OCI-LY1 (cell line): ENCODE results near the gene ZC3H10.

Source experiments
- H2AFZ ChIP-seq: fragments of 200-600 bp; sonication (generic), shearing (Covaris generic); 2 replicates; pipeline ENCODE4 v1.6.0; 2014; ENCODE audit warnings: antibody characterized with exemption, mild to moderate bottlenecking, low read length
- H3F3A ChIP-seq: fragments of 200-600 bp; sonication (generic), shearing (Covaris generic); 2 replicates; pipeline ENCODE4 v1.6.0; 2014; ENCODE audit warnings: mild to moderate bottlenecking, antibody characterized with exemption, low read length, moderate library complexity; ENCODE audit not compliant: insufficient read depth
- H3K27ac ChIP-seq: fragments of 200-600 bp; sonication (generic); 2 replicates; pipeline ENCODE4 v1.5.1; 2014; ENCODE audit warnings: low read length, mixed run types, mild to moderate bottlenecking, low read depth; ENCODE audit not compliant: poor library complexity, severe bottlenecking
- H3K27me3 ChIP-seq: fragments of 200-600 bp; sonication (generic); 2 replicates; pipeline ENCODE4 v1.6.0; 2014; ENCODE audit warnings: antibody characterized with exemption, mild to moderate bottlenecking, low read length, moderate library complexity; ENCODE audit not compliant: insufficient read depth
- H3K36me3 ChIP-seq: fragments of 200-600 bp; sonication (generic); 2 replicates; pipeline ENCODE4 v1.6.1; 2014; ENCODE audit warnings: mild to moderate bottlenecking, antibody characterized with exemption, low read length, moderate library complexity, mixed read lengths; ENCODE audit not compliant: insufficient read depth
- H3K4me1 ChIP-seq: fragments of 200-600 bp; sonication (generic); 2 replicates; pipeline ENCODE4 v1.5.1; 2014; ENCODE audit warnings: mild to moderate bottlenecking, low read length, moderate library complexity; ENCODE audit not compliant: insufficient read depth, severe bottlenecking
- H3K4me2 ChIP-seq: fragments of 200-600 bp; sonication (generic), shearing (Covaris generic); 2 replicates; pipeline ENCODE4 v1.6.1; 2014; ENCODE audit warnings: low read length
- H3K4me3 ChIP-seq: fragments of 200-600 bp; sonication (generic); 2 replicates; pipeline ENCODE4 v1.5.1; 2014; ENCODE audit warnings: low read length, low read depth, mild to moderate bottlenecking, mixed read lengths; ENCODE audit not compliant: poor library complexity, severe bottlenecking
- H3K79me2 ChIP-seq: fragments of 200-600 bp; shearing (Covaris generic); 2 replicates; pipeline ENCODE4 v1.6.1; 2016; ENCODE audit warnings: mixed run types, low read length, mixed read lengths; ENCODE audit not compliant: insufficient read depth
- H3K9ac ChIP-seq: fragments of 200-600 bp; sonication (generic), shearing (Covaris generic); 2 replicates; pipeline ENCODE4 v1.6.1; 2014; ENCODE audit warnings: mild to moderate bottlenecking, low read length, mixed read lengths
- H3K9me2 ChIP-seq: fragments of 200-600 bp; sonication (generic), shearing (Covaris generic); 2 replicates; pipeline ENCODE4 v1.6.1; 2014; ENCODE audit warnings: low read depth, mild to moderate bottlenecking, low read length, mixed read lengths
- H3K9me3 ChIP-seq: fragments of 200-600 bp; shearing (Covaris generic); 2 replicates; pipeline ENCODE4 v1.6.1; 2014; ENCODE audit warnings: low read length, mixed read lengths
- H4K20me1 ChIP-seq: fragments of 200-600 bp; sonication (generic), shearing (Covaris generic); 2 replicates; pipeline ENCODE4 v1.6.0; 2016; ENCODE audit warnings: mild to moderate bottlenecking, low read length; ENCODE audit not compliant: insufficient read depth
- CTCF ChIP-seq: fragments of 200-600 bp; sonication (generic), shearing (Covaris generic); IDR thresholded peaks from 2 replicates; pipeline ENCODE4 v1.5.1; 2017; ENCODE audit warnings: mild to moderate bottlenecking, antibody characterized with exemption, low read length, moderate library complexity, mixed read lengths
- EZH2 ChIP-seq: fragments of 200-600 bp; sonication (generic), shearing (Covaris generic); IDR thresholded peaks from 2 replicates; pipeline ENCODE4 v1.8.0; 2017; ENCODE audit warnings: borderline replicate concordance, mixed run types, mild to moderate bottlenecking, antibody characterized with exemption, low read length, moderate library complexity, mixed read lengths

ZC3H10 gene

GRCh38 chr12:56104109-56104814 is 13.8 kb upstream of the ZC3H10 start, which contains the start of gene PA2G4:
Gene PA2G4, plus strand, starts transcription at chr12:56104559. Its CDS starts 179 bp downstream, at chr12:56104738.
- peak within 1 kb of the TSS; percentile 71 for H3K27ac ChIP-seq
- no peaks in the 10 kb centered on the region for H3F3A ChIP-seq
- peaks cover 27% of the 10 kb centered on the region for H3K79me2 ChIP-seq
- no peak for TF ChIP-seq EZH2
- no peak for TF ChIP-seq CTCF
- no peaks in the 10 kb centered on the region for H3K9me2 ChIP-seq
- peak within 1 kb of the TSS; percentile 94 for H3K4me3 ChIP-seq
- H3K4me1 ChIP-seq = peaks cover 23% of the 10 kb centered on the region
- peak within 1 kb of the TSS; percentile 98 for H3K9ac ChIP-seq
- peaks cover 34% of the 10 kb centered on the region for H3K36me3 ChIP-seq
- H4K20me1 ChIP-seq = no peaks in the 10 kb centered on the region
- H2AFZ ChIP-seq = 0 out of 2 replicates have a peak within 1 kb of the TSS, but pooled peaks have one; percentile 7
- H3K27me3 ChIP-seq = no peaks in the 10 kb centered on the region
- H3K9me3 ChIP-seq = no peaks in the 10 kb centered on the region
- peak within 1 kb of the TSS; percentile 83 for H3K4me2 ChIP-seq

- H2AFZ ChIP-seq = no peak overlapping the region
- no peaks in the 10 kb centered on the region for H3K9me2 ChIP-seq
- H3K79me2 ChIP-seq = peaks cover 27% of the 10 kb centered on the region
- no peaks in the 10 kb centered on the region for H3K27me3 ChIP-seq
- H3K36me3 ChIP-seq = peaks cover 42% of the 10 kb centered on the region
- no peak for TF ChIP-seq CTCF
- no peak for TF ChIP-seq EZH2
- peak overlapping the region; percentile 94 for H3K4me3 ChIP-seq
- peaks cover 23% of the 10 kb centered on the region for H3K4me1 ChIP-seq
- peak overlapping the region; percentile 98 for H3K9ac ChIP-seq
- H3K27ac ChIP-seq = peak overlapping the region; percentile 71
- H3K4me2 ChIP-seq = peak overlapping the region; percentile 83
- H3F3A ChIP-seq = no peaks in the 10 kb centered on the region
- no peaks in the 10 kb centered on the region for H3K9me3 ChIP-seq
- no peaks in the 10 kb centered on the region for H4K20me1 ChIP-seq
Observed at GRCh38 chr12:56104815-56105608, 13.1 kb upstream of the ZC3H10 start.

- Histone ChIP-seq H3K4me1 (peaks cover 23% of the 10 kb centered on the region), H3K27me3 (no peaks in the 10 kb centered on the region), H3K4me3 (peak overlapping the region; percentile 94), H3F3A (no peaks in the 10 kb centered on the region), H2AFZ (no peak overlapping the region), H3K36me3 (peaks cover 47% of the 10 kb centered on the region), H3K9ac (peak overlapping the region; percentile 98), H3K9me3 (no peaks in the 10 kb centered on the region), H4K20me1 (no peaks in the 10 kb centered on the region), H3K79me2 (peaks cover 27% of the 10 kb centered on the region), H3K27ac (peak overlapping the region; percentile 71), H3K9me2 (no peaks in the 10 kb centered on the region), H3K4me2 (peak overlapping the region; percentile 83)
- TF ChIP-seq CTCF = no peak
- TF ChIP-seq EZH2 = no peak
Observed at GRCh38 chr12:56105609-56105902, 12.5 kb upstream of the ZC3H10 start.
